H1 (cell line): Measurements from ENCODE around the gene ACTL7A. TPM values are rescaled to one million over a fixed set of nuclear protein-coding genes. Genes with fewer than 3 reads are reported as not detected.

Experiments used
- BACH1 ChIP-seq: IDR thresholded peaks from 2 replicates; pipeline ENCODE4 v1.6.1; 2012; ENCODE audit warnings: low read length, improper control_type of control experiment
- EZH2 ChIP-seq: fragments of 200-600 bp; sonication (generic); IDR thresholded peaks from 2 replicates; pipeline ENCODE4 v1.7.1; 2012; ENCODE audit warnings: low read depth, mild to moderate bottlenecking, moderate library complexity, low read length, inconsistent platforms; ENCODE audit not compliant: severe bottlenecking
- SIRT6 ChIP-seq: IDR thresholded peaks from one replicate; pipeline ENCODE4 v1.7.1; 2012; ENCODE audit warnings: low read length, inconsistent platforms
- polyA plus RNA-seq, 7 experiments: library from polyadenylated mRNA; depleted of rRNA in 3 of 7; stranded (reverse) in 5 of 7; unstranded in 2 of 7; fragments of >200 nt in 5 of 7; fragments of 200-250 nt in 2 of 7; gene quantifications; 1 replicate in 5 of 7; 2 replicates in 1 of 7; 4 replicates in 1 of 7; pipeline versions ENCODE4 v1.2.1 to v1.2.3, GENCODE V29; 2011 to 2013; ENCODE audit warnings: missing spikeins in 2 of 7, mixed read lengths in 2 of 7
- total RNA-seq: library from RNA; stranded (reverse); fragmentation: NEBNext Ultra II Directional; extraction: Animal tissue kit (Norgen Biotek cat#: 25700); gene quantifications from 2 replicates; pipeline ENCODE4 v1.2.1, GENCODE V29; 2021

Gene ACTL7A
- total and polyA plus RNA-seq, 2 of the 8 experiments (the other 6 are each of a cell fraction or from before 2014, with no cell fraction given), result not detected

DNA sequence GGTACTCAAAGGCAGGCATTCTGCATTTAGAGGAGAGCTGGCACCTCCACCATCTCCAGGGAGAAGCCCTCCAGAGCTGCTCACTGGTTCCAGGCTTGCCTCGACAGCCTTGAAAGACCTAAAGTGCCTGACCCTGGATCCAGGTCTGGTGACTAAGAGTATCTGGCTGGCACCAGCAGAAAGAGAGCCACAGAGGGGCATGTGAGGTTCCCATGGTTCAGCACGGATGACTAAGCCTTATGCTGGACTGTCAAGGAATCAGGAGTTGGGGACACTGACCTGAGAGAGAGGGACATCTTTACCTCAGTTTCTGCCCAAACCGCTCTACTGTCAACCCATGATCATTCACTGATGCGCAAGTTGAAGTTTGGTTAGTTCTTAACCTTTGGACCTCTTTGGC, 3.0 kb downstream of the ACTL7A start (continued):
- no peak for TF ChIP-seq EZH2
- no peak for TF ChIP-seq BACH1
- no peak for TF ChIP-seq SIRT6
